Lower lobe of right lung (tissue), 2 donors: ENCODE results near the gene SLC26A2. TPM values are rescaled to one million over a fixed set of nuclear protein-coding genes. Genes with fewer than 3 reads are reported as not detected.

Experiments used
- ATAC-seq, 2 donors: fragments of 200-7000 bp; cut with Tn5 transposase; one replicate each; pipeline ENCODE4 v1.9.1; 2020 to 2022; ENCODE audit warnings: mild to moderate bottlenecking in 2 of 2, moderate library complexity in 2 of 2
- DNase-seq: peaks from one replicate; pipeline ENCODE4 v3.0.0-alpha.2; 2020
- H3K27ac ChIP-seq: fragments of 200-600 bp; one replicate; pipeline ENCODE4 v1.8.0; 2022
- H3K27me3 ChIP-seq: fragments of 200-600 bp; one replicate; pipeline ENCODE4 v1.8.0; 2022; ENCODE audit warnings: low read depth
- H3K36me3 ChIP-seq: fragments of 200-600 bp; one replicate; pipeline ENCODE4 v1.8.0; 2022; ENCODE audit warnings: mild to moderate bottlenecking
- H3K4me1 ChIP-seq: fragments of 200-600 bp; one replicate; pipeline ENCODE4 v1.8.0; 2022
- H3K4me3 ChIP-seq: fragments of 200-600 bp; one replicate; pipeline ENCODE4 v1.8.0; 2022; ENCODE audit warnings: mild to moderate bottlenecking
- H3K9me3 ChIP-seq: fragments of 200-600 bp; one replicate; pipeline ENCODE4 v1.8.0; 2022
- intact Hi-C: fragments of 100-400 bp; cut with DNase I; formaldehyde crosslinking; loops from one replicate; pipeline ENCODE4 v1.11.0; 2022
- total RNA-seq: library from RNA; stranded (reverse); fragmentation: NEBNext Ultra II Directional; extraction: Animal tissue kit (Norgen Biotek cat#: 25700); gene quantifications from one replicate; pipeline ENCODE4 v1.2.1, GENCODE V29; 2021
- TF ChIP-seq, protein P1 (sequence below): fragments of 200-600 bp; IDR thresholded peaks from one replicate; pipeline ENCODE4 v1.8.0; 2022; ENCODE audit warnings: antibody characterized with exemption, mild to moderate bottlenecking
- donor health status: DM: no; HTN: yes; CAD: no; lungs with severe emphysema.

Gene SLC26A2
- total RNA-seq, 1 donor from 2014 or later, result 14.7 TPM

DNA sequence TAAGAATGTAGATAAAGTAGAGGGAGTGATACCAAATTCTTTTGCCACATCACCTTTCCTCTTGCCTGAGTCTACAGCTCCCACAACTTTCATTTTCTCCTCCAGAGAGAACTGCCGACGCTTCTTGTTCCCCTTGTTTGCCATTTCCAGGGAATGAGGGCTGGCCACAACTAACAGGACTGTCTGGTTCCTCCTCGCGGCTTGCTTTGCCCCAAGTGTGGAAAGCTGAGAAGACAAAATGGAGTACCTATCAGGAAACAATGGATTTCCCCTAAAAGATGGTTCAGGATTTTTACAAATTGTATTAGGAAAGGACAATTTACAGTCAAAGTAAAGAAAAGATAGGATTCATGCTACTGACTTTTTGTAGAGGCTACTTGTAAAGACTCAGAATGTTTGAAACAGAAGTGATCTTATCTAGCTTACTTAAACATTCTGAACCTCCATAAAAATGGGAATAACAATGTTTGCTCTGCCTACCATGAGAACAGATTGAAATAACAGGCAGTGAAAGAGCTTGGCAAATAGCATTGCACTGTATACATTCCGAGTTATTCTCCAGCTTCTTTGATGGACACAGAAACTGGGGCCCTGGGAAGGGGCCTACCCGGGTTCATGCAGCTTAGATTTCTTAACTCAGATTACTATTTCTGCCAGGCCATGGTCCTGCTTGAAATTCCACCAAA lies 35.8 kb downstream of the SLC26A2 start:
- DNase-seq, result no peak
- no peaks in the 10 kb centered on the region for H3K27me3 ChIP-seq
- ATAC-seq, result no peak
- H3K9me3 ChIP-seq, result no peaks in the 10 kb centered on the region
- intact Hi-C loops, result no loop called here
- no peak overlapping the region for H3K27ac ChIP-seq
- peaks cover 3% of the 10 kb centered on the region for H3K4me1 ChIP-seq
- peaks cover 11% of the 10 kb centered on the region for H3K36me3 ChIP-seq
- H3K4me3 ChIP-seq, result no peak overlapping the region
- TF ChIP-seq, protein P1, sequence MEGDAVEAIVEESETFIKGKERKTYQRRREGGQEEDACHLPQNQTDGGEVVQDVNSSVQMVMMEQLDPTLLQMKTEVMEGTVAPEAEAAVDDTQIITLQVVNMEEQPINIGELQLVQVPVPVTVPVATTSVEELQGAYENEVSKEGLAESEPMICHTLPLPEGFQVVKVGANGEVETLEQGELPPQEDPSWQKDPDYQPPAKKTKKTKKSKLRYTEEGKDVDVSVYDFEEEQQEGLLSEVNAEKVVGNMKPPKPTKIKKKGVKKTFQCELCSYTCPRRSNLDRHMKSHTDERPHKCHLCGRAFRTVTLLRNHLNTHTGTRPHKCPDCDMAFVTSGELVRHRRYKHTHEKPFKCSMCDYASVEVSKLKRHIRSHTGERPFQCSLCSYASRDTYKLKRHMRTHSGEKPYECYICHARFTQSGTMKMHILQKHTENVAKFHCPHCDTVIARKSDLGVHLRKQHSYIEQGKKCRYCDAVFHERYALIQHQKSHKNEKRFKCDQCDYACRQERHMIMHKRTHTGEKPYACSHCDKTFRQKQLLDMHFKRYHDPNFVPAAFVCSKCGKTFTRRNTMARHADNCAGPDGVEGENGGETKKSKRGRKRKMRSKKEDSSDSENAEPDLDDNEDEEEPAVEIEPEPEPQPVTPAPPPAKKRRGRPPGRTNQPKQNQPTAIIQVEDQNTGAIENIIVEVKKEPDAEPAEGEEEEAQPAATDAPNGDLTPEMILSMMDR, result no peak

GRCh38 chr5:149998281-149998680 lies 37.7 kb downstream of the SLC26A2 start:
- Histone ChIP-seq H3K27ac (no peak overlapping the region), H3K27me3 (no peaks in the 10 kb centered on the region), H3K36me3 (peaks cover 13% of the 10 kb centered on the region), H3K9me3 (no peaks in the 10 kb centered on the region), H3K4me1 (peaks cover 22% of the 10 kb centered on the region), H3K4me3 (no peak overlapping the region)
- ATAC-seq (no peak), DNase-seq (no peak)
- TF ChIP-seq, protein P1, result no peak
- intact Hi-C loops, result no loop called here

DNA sequence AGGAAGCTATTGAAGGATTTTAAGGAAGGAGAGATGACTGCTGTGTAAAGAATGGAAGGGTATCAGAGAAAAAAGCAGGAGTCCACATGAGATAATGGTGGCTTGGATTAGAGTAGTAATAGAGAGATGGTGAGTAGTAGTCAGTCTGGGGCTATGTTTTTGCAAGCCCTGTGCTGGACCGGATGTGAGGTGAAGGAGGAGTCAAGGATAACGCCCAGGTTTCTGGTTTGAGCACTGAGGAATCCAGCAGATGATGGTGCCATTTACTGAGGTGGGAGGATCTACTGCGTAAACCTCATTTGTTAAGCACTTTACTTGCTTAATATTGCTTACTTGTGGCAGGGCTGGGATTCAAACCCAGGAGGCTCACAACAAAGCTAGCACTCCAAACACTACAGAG lies 38.8 kb downstream of the SLC26A2 start:
- ATAC-seq, result no peak
- H3K4me3 ChIP-seq, result peak overlapping the region; percentile 77
- TF ChIP-seq, protein P1, result no peak
- no peaks in the 10 kb centered on the region for H3K27me3 ChIP-seq
- H3K4me1 ChIP-seq, result peaks cover 30% of the 10 kb centered on the region
- intact Hi-C loops, result no loop called here
- no peak for DNase-seq
- no peaks in the 10 kb centered on the region for H3K9me3 ChIP-seq
- peaks cover 23% of the 10 kb centered on the region for H3K36me3 ChIP-seq
- peak overlapping the region; percentile 96 for H3K27ac ChIP-seq

- Histone ChIP-seq H3K4me3 (peak overlapping the region; percentile 77), H3K9me3 (no peaks in the 10 kb centered on the region), H3K27me3 (no peaks in the 10 kb centered on the region), H3K36me3 (peaks cover 27% of the 10 kb centered on the region), H3K27ac (peak overlapping the region; percentile 96), H3K4me1 (peaks cover 30% of the 10 kb centered on the region)
- DNase-seq (no peak), ATAC-seq (no peak)
- TF ChIP-seq, protein P1, result no peak
- intact Hi-C loops, result no loop called here
Measured at GRCh38 chr5:149999866-150000255, 39.3 kb downstream of the SLC26A2 start.

GRCh38 chr5:150000256-150000989 lies 39.9 kb downstream of the SLC26A2 start, which contains the start of the genes HMGXB3 and TIGD6:
HMGXB3 (plus strand) TSS chr5:150000739; CDS start chr5:150004853, 4,114 bp downstream.
TIGD6 (minus strand) TSS chr5:150000654; CDS start chr5:149996348, 4,306 bp downstream.
- ATAC-seq (peak; percentile 96), DNase-seq (peak; percentile 95)
- peak within 1 kb of the TSS; percentile 77 for H3K4me3 ChIP-seq
- H3K4me1 ChIP-seq, result peaks cover 30% of the 10 kb centered on the region
- H3K9me3 ChIP-seq, result no peaks in the 10 kb centered on the region
- H3K36me3 ChIP-seq, result peaks cover 27% of the 10 kb centered on the region
- intact Hi-C loops, result no loop called here
- TF ChIP-seq, protein P1, result no peak
- H3K27ac ChIP-seq, result peak within 1 kb of the TSS; percentile 96
- no peaks in the 10 kb centered on the region for H3K27me3 ChIP-seq
